Activated B cell treated with CpG ODN at 0.5 μM for 24 hours (primary cell): Measurements from ENCODE around the gene IL17RB. TPM values are rescaled to one million over a fixed set of nuclear protein-coding genes. Genes with fewer than 3 reads are reported as not detected.

Experiments used
- ATAC-seq: fragments of 200-7000 bp; cut with Tn5 transposase; one replicate; pipeline ENCODE4 v1.10.0; 2021; ENCODE audit warnings: low read depth, mild to moderate bottlenecking, moderate library complexity
- CTCF ChIA-PET: fragments of 350-600 bp; sonication (Branson Sonifier 250); formaldehyde crosslinking; loops from one replicate; lab custom pipeline; 2021; ENCODE audit warnings: antibody characterized with exemption; lab: Charles Lee
- POLR2A ChIA-PET: fragments of 350-600 bp; sonication (Branson Sonifier 250); formaldehyde crosslinking; loops from one replicate; lab custom pipeline; 2021; ENCODE audit warnings: antibody characterized with exemption; lab: Charles Lee
- DNase-seq: peaks from one replicate; pipeline ENCODE4 v3.0.0; 2022
- H3K27ac Mint-ChIP-seq: one replicate; pipeline ENCODE4 v1.8.0; 2020; ENCODE audit warnings: mixed read lengths
- H3K27me3 Mint-ChIP-seq: one replicate; pipeline ENCODE4 v1.8.0; 2021; ENCODE audit warnings: mixed read lengths
- H3K36me3 Mint-ChIP-seq: one replicate; pipeline ENCODE4 v1.8.0; 2021; ENCODE audit warnings: low read depth, mixed read lengths
- H3K4me1 Mint-ChIP-seq: one replicate; pipeline ENCODE4 v1.8.0; 2021; ENCODE audit warnings: mixed read lengths
- H3K4me3 Mint-ChIP-seq: one replicate; pipeline ENCODE4 v1.8.0; 2020; ENCODE audit warnings: mild to moderate bottlenecking, mixed read lengths
- H3K9me3 Mint-ChIP-seq: one replicate; pipeline ENCODE4 v1.8.0; 2020; ENCODE audit warnings: mixed read lengths
- intact Hi-C: fragments of 100-400 bp; cut with micrococcal nuclease; formaldehyde crosslinking; loops from one replicate; pipeline ENCODE4 v1.15.1; 2024
- total RNA-seq: library from RNA; stranded (reverse); gene quantifications from 2 replicates; pipeline ENCODE4 v1.2.3, GENCODE V29; 2022
- TF ChIP-seq, protein P1 (sequence below): fragments of 200-600 bp; IDR thresholded peaks from one replicate; pipeline ENCODE4 v1.8.0; 2022; ENCODE audit warnings: antibody characterized with exemption, mild to moderate bottlenecking

The IL17RB gene
- total RNA-seq, 1 donor from 2014 or later: 3.0 TPM

DNA sequence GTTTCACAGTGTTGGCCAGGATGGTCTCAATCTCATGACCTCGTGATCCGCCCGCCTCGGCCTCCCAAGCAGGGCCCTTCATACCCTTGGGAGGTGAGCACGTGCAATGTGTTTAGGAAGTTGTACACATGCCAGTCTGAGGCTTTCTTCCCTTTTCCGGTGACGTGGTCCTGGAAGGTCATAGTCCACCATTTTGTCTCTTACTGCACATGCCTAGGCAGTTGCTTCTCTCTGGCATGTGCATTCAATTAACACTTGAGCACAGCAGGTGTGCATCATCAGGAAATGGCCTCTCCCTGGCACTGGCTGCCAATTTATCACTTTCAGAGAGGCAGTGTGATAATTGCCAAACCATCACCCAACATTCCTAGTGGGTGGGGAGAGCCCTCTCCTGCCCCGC, 67.0 kb downstream of the IL17RB start:
- H3K4me3 Mint-ChIP-seq: no peak overlapping the region
- ATAC-seq (no peak), DNase-seq (no peak)
- H3K27ac Mint-ChIP-seq: no peak overlapping the region
- ChIA-PET POLR2A (no interaction called here), CTCF (no interaction called here)
- H3K4me1 Mint-ChIP-seq: no peaks in the 10 kb centered on the region
- TF ChIP-seq, protein P1, sequence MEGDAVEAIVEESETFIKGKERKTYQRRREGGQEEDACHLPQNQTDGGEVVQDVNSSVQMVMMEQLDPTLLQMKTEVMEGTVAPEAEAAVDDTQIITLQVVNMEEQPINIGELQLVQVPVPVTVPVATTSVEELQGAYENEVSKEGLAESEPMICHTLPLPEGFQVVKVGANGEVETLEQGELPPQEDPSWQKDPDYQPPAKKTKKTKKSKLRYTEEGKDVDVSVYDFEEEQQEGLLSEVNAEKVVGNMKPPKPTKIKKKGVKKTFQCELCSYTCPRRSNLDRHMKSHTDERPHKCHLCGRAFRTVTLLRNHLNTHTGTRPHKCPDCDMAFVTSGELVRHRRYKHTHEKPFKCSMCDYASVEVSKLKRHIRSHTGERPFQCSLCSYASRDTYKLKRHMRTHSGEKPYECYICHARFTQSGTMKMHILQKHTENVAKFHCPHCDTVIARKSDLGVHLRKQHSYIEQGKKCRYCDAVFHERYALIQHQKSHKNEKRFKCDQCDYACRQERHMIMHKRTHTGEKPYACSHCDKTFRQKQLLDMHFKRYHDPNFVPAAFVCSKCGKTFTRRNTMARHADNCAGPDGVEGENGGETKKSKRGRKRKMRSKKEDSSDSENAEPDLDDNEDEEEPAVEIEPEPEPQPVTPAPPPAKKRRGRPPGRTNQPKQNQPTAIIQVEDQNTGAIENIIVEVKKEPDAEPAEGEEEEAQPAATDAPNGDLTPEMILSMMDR: no peak
- no peaks in the 10 kb centered on the region for H3K36me3 Mint-ChIP-seq
- peaks cover 7% of the 10 kb centered on the region for H3K9me3 Mint-ChIP-seq
- H3K27me3 Mint-ChIP-seq: peaks cover 31% of the 10 kb centered on the region
- intact Hi-C loops: no loop called here

Other genes with a start within 250 kb of the IL17RB start
- 3.4 and 6.0 TPM in 2 replicates for gene CHDH, start 149 bp upstream of the IL17RB start, total RNA-seq
- gene ACTR8, start 35.6 kb downstream of the IL17RB start, total RNA-seq: 42.0 and 42.7 TPM in 2 replicates
- gene SELENOK, start 45.3 kb downstream of the IL17RB start, total RNA-seq: 29.8 and 43.3 TPM in 2 replicates